Mesodermal cell (in vitro differentiated cells): Measurements from ENCODE around the gene PPP5C.
A peak's percentile ranks its signal among the peaks of the same experiment; 100 is the strongest.

Source experiments
- H3K27ac ChIP-seq: 2 replicates; pipeline ENCODE4 v1.7.0; 2013; ENCODE audit warnings: mild to moderate bottlenecking, low read depth, low read length, moderate library complexity; ENCODE audit not compliant: severe bottlenecking
- H3K36me3 ChIP-seq: 2 replicates; pipeline ENCODE4 v1.7.1; 2013; ENCODE audit warnings: mild to moderate bottlenecking, low read length, moderate library complexity; ENCODE audit not compliant: control insufficient read depth, insufficient read depth
- H3K4me1 ChIP-seq: one replicate; pipeline ENCODE4 v1.7.1; 2013; ENCODE audit warnings: mild to moderate bottlenecking, low read length; ENCODE audit not compliant: insufficient read depth, control insufficient read depth, poor library complexity, severe bottlenecking
- H3K4me3 ChIP-seq: 2 replicates; pipeline ENCODE4 v1.7.0; 2013; ENCODE audit warnings: low read length, control low read depth, mild to moderate bottlenecking; ENCODE audit not compliant: insufficient read depth, poor library complexity, severe bottlenecking; ENCODE audit errors: extremely low read depth
- H3K9me3 ChIP-seq: 2 replicates; pipeline ENCODE4 v1.7.1; 2013; ENCODE audit warnings: mild to moderate bottlenecking, low read length, moderate library complexity; ENCODE audit not compliant: control insufficient read depth
- WGBS, 2 experiments: methylation state at CpG; one replicate each; pipeline ENCODE4 v1.1.5; 2013; ENCODE audit warnings: missing lambda C conversion rate in 2 of 2; ENCODE audit not compliant: insufficient coverage in 2 of 2; 5-methylcytosine and 5-hydroxymethylcytosine counted together

Gene PPP5C

GRCh38 chr19:46386151-46386550, 39.3 kb downstream of the PPP5C start:
- H3K4me3 ChIP-seq = no peak overlapping the region
- peaks cover 100% of the 10 kb centered on the region for H3K36me3 ChIP-seq
- H3K9me3 ChIP-seq = peaks cover 3% of the 10 kb centered on the region
- 93 to 95% methylated on average over 7 to 8 of the region's 10 CpGs for WGBS, 2 experiments
- H3K27ac ChIP-seq = no peak overlapping the region
- no peaks in the 10 kb centered on the region for H3K4me1 ChIP-seq

- 97 to 98% methylated on average over 29 to 30 of the region's 30 CpGs for WGBS, 2 experiments
- no peak overlapping the region for H3K4me3 ChIP-seq
- H3K9me3 ChIP-seq = peaks cover 3% of the 10 kb centered on the region
- H3K36me3 ChIP-seq = peaks cover 92% of the 10 kb centered on the region
- H3K4me1 ChIP-seq = no peaks in the 10 kb centered on the region
- H3K27ac ChIP-seq = no peak overlapping the region
Observed at GRCh38 chr19:46386996-46387712, 40.3 kb downstream of the PPP5C start.

- Histone ChIP-seq H3K4me1 (no peaks in the 10 kb centered on the region), H3K9me3 (peaks cover 3% of the 10 kb centered on the region), H3K27ac (no peak overlapping the region), H3K4me3 (no peak overlapping the region), H3K36me3 (peaks cover 86% of the 10 kb centered on the region)
- 95 to 96% methylated on average over 10 of the region's 10 CpGs for WGBS, 2 experiments
Observed at GRCh38 chr19:46387713-46388130, 40.8 kb downstream of the PPP5C start.

GRCh38 chr19:46388311-46389095, 41.6 kb downstream of the PPP5C start:
- WGBS, 2 experiments = 91 to 92% methylated on average over 18 of the region's 25 CpGs
- no peak overlapping the region for H3K4me3 ChIP-seq
- no peak overlapping the region for H3K27ac ChIP-seq
- peaks cover 3% of the 10 kb centered on the region for H3K9me3 ChIP-seq
- no peaks in the 10 kb centered on the region for H3K4me1 ChIP-seq
- H3K36me3 ChIP-seq = peaks cover 85% of the 10 kb centered on the region

GRCh38 chr19:46390121-46390858, 43.4 kb downstream of the PPP5C start:
- H3K9me3 ChIP-seq = peaks cover 3% of the 10 kb centered on the region
- H3K4me1 ChIP-seq = peaks cover 4% of the 10 kb centered on the region
- 96 to 100% methylated on average over 8 to 9 of the region's 16 CpGs for WGBS, 2 experiments
- H3K27ac ChIP-seq = no peak overlapping the region
- no peak overlapping the region for H3K4me3 ChIP-seq
- H3K36me3 ChIP-seq = peaks cover 67% of the 10 kb centered on the region

- peaks cover 4% of the 10 kb centered on the region for H3K4me1 ChIP-seq
- no peak overlapping the region for H3K27ac ChIP-seq
- H3K9me3 ChIP-seq = peaks cover 3% of the 10 kb centered on the region
- WGBS, 2 experiments = 96 to 98% methylated on average over 17 to 18 of the region's 18 CpGs
- H3K36me3 ChIP-seq = peaks cover 62% of the 10 kb centered on the region
- H3K4me3 ChIP-seq = no peak overlapping the region
Observed at GRCh38 chr19:46390866-46391265, 44.0 kb downstream of the PPP5C start.

- H3K4me1 ChIP-seq = peaks cover 4% of the 10 kb centered on the region
- H3K36me3 ChIP-seq = peaks cover 55% of the 10 kb centered on the region
- H3K4me3 ChIP-seq = no peak overlapping the region
- 95 to 96% methylated on average over 25 to 33 of the region's 33 CpGs for WGBS, 2 experiments
- peak overlapping the region; percentile 1 for H3K27ac ChIP-seq
- H3K9me3 ChIP-seq = peaks cover 3% of the 10 kb centered on the region
Observed at GRCh38 chr19:46391296-46392251, 44.7 kb downstream of the PPP5C start.

GRCh38 chr19:46392252-46392801, 45.4 kb downstream of the PPP5C start:
- WGBS, 2 experiments = 89 to 91% methylated on average over 17 to 19 of the region's 21 CpGs
- peaks cover 47% of the 10 kb centered on the region for H3K36me3 ChIP-seq
- peaks cover 3% of the 10 kb centered on the region for H3K9me3 ChIP-seq
- H3K4me3 ChIP-seq = no peak overlapping the region
- H3K27ac ChIP-seq = peak overlapping the region; percentile 1
- H3K4me1 ChIP-seq = peaks cover 4% of the 10 kb centered on the region

- H3K9me3 ChIP-seq = peaks cover 3% of the 10 kb centered on the region
- 91% methylated on average over 4 of the region's 4 CpGs; no CpG with 5 or more reads in 1 of the 2 experiments for WGBS, 2 experiments
- peak overlapping the region; percentile 1 for H3K27ac ChIP-seq
- H3K4me1 ChIP-seq = peaks cover 4% of the 10 kb centered on the region
- H3K4me3 ChIP-seq = no peak overlapping the region
- peaks cover 42% of the 10 kb centered on the region for H3K36me3 ChIP-seq
Observed at GRCh38 chr19:46392837-46393236, 46.0 kb downstream of the PPP5C start.
